ENCODE measurements around the gene MYO16. TPM values are rescaled to one million over a fixed set of nuclear protein-coding genes. Genes with fewer than 3 reads are reported as not detected.

MYO16 gene
- total RNA-seq, 1 donor from 2014 or later = 0.20 TPM

- DNase-seq (ENCODE audit: low spot score) = no peak
These were observed 300.3 kb downstream of the MYO16 start for GRCh38 chr13:108929532-108930206.

GRCh38 chr13:108932196-108932595, 302.8 kb downstream of the MYO16 start:
- no peak for DNase-seq (ENCODE audit: low spot score)

- no peak for DNase-seq (ENCODE audit: low spot score)
These were observed 303.6 kb downstream of the MYO16 start for GRCh38 chr13:108933061-108933460.

- DNase-seq (ENCODE audit: low spot score) = no peak
These were observed 308.7 kb downstream of the MYO16 start for GRCh38 chr13:108938155-108938554.

- no peak for DNase-seq (ENCODE audit: low spot score)
These were observed 310.7 kb downstream of the MYO16 start for GRCh38 chr13:108940121-108940520.

- DNase-seq (ENCODE audit: low spot score) = no peak
These were observed 314.4 kb downstream of the MYO16 start for GRCh38 chr13:108943842-108944241.

GRCh38 chr13:108944760-108945159, 315.3 kb downstream of the MYO16 start:
- no peak for DNase-seq (ENCODE audit: low spot score)

- no peak for DNase-seq (ENCODE audit: low spot score)
These were observed 318.2 kb downstream of the MYO16 start for GRCh38 chr13:108947551-108948030.

- DNase-seq (ENCODE audit: low spot score) = no peak
These were observed 318.9 kb downstream of the MYO16 start for GRCh38 chr13:108948251-108948671.

- no peak for DNase-seq (ENCODE audit: low spot score)
These were observed 321.1 kb downstream of the MYO16 start for GRCh38 chr13:108950333-108951010.

- DNase-seq (ENCODE audit: low spot score) = no peak
These were observed 326.3 kb downstream of the MYO16 start for GRCh38 chr13:108955741-108956140.

GRCh38 chr13:108957369-108958012, 328.1 kb downstream of the MYO16 start:
- no peak for DNase-seq (ENCODE audit: low spot score)

GRCh38 chr13:108958013-108958376, 328.6 kb downstream of the MYO16 start:
- no peak for DNase-seq (ENCODE audit: low spot score)

- no peak for DNase-seq (ENCODE audit: low spot score)
These were observed 329.8 kb downstream of the MYO16 start for GRCh38 chr13:108959234-108959633.

- DNase-seq (ENCODE audit: low spot score) = no peak
These were observed 330.6 kb downstream of the MYO16 start for GRCh38 chr13:108960006-108960405.

GRCh38 chr13:108961542-108962125, 332.2 kb downstream of the MYO16 start:
- DNase-seq (ENCODE audit: low spot score) = no peak

GRCh38 chr13:108962654-108963053, 333.2 kb downstream of the MYO16 start:
- DNase-seq (ENCODE audit: low spot score) = no peak

- DNase-seq (ENCODE audit: low spot score) = no peak
These were observed 333.9 kb downstream of the MYO16 start for GRCh38 chr13:108963276-108963810.

GRCh38 chr13:108963846-108964600, 334.6 kb downstream of the MYO16 start:
- DNase-seq (ENCODE audit: low spot score) = no peak

- DNase-seq (ENCODE audit: low spot score) = no peak
These were observed 335.2 kb downstream of the MYO16 start for GRCh38 chr13:108964606-108965005.

GRCh38 chr13:108967371-108967770, 338.0 kb downstream of the MYO16 start:
- DNase-seq (ENCODE audit: low spot score) = no peak
